SK-N-SH (cell line): ENCODE measurements around the gene PEX14. TPM values are rescaled to one million over a fixed set of nuclear protein-coding genes. Genes with fewer than 3 reads are reported as not detected.

Experiments used
- CTCF ChIA-PET: fragments of 300-600, 350-600 bp; formaldehyde crosslinking; extraction: SDS; loops from one replicate; lab custom pipeline; 2021; lab: Yijun Ruan, JAX
- POLR2A ChIA-PET: fragments of 350-600 bp; sonication (Branson Sonifier 250); formaldehyde crosslinking; extraction: SDS; loops from one replicate; lab custom pipeline; 2020; ENCODE audit warnings: antibody characterized with exemption, inconsistent platforms; lab: Yijun Ruan, JAX
- DNase-seq: peaks from one replicate; pipeline ENCODE4 v3.0.0; 2012
- H2AFZ ChIP-seq: fragments of 200-600 bp; sonication (generic); 2 replicates; pipeline ENCODE4 v1.8.1; 2016; ENCODE audit warnings: antibody characterized with exemption, mild to moderate bottlenecking, low read depth
- H3F3A ChIP-seq: fragments of 200-600 bp; sonication (generic); replicated peaks from 2 replicates; pipeline ENCODE3; 2016; ENCODE audit warnings: antibody characterized with exemption, mild to moderate bottlenecking; ENCODE audit not compliant: insufficient read depth
- H3K27ac ChIP-seq, 2 experiments: fragments of 200-500 bp in 1 of 2; fragments of 200-600 bp in 1 of 2; sonication (Bioruptor generic) in 1 of 2; sonication (generic), shearing (Covaris generic) in 1 of 2; 2 replicates each; pipeline versions ENCODE4 v1.5.1 to v1.6.1; 2014 to 2016; ENCODE audit warnings: low read depth in 2 of 2, inconsistent platforms in 1 of 2, low read length in 1 of 2, mild to moderate bottlenecking in 1 of 2, mixed read lengths in 1 of 2
- H3K27me3 ChIP-seq: fragments of 200-600 bp; sonication (generic), shearing (Covaris generic); 2 replicates; pipeline ENCODE4 v1.6.1; 2016; ENCODE audit warnings: mixed run types; ENCODE audit not compliant: insufficient read depth
- H3K36me3 ChIP-seq, 2 experiments: fragments of 200-500 bp in 1 of 2; fragments of 200-600 bp in 1 of 2; sonication (Bioruptor generic) in 1 of 2; sonication (generic) in 1 of 2; replicated peaks in 1 of 2; 2 replicates each; pipeline versions ENCODE3 to v1.5.1; 2014 to 2016; ENCODE audit warnings: low read length in 1 of 2, mild to moderate bottlenecking in 1 of 2; ENCODE audit not compliant: insufficient read depth in 2 of 2, control insufficient read depth in 1 of 2
- H3K4me1 ChIP-seq, 2 experiments: fragments of 200-500 bp in 1 of 2; fragments of 200-600 bp in 1 of 2; sonication (Bioruptor generic) in 1 of 2; sonication (generic), shearing (Covaris generic) in 1 of 2; 2 replicates each; pipeline versions ENCODE4 v1.5.1 to v1.6.1; 2014 to 2016; ENCODE audit warnings: low read depth in 1 of 2, low read length in 1 of 2, mixed run types in 1 of 2; ENCODE audit not compliant: insufficient read depth in 2 of 2, control insufficient read depth in 1 of 2
- H3K4me2 ChIP-seq: fragments of 200-600 bp; sonication (generic), shearing (Covaris generic); 2 replicates; pipeline ENCODE4 v1.6.1; 2017; ENCODE audit warnings: mixed run types
- H3K4me3 ChIP-seq, 2 experiments: fragments of 200-500 bp in 1 of 2; fragments of 200-600 bp in 1 of 2; sonication (Bioruptor generic) in 1 of 2; sonication (generic), shearing (Covaris generic) in 1 of 2; 2 replicates each; pipeline versions ENCODE4 v1.5.1 to v1.8.1; 2014 to 2016; ENCODE audit warnings: low read depth in 2 of 2, inconsistent platforms in 1 of 2, low read length in 1 of 2, mild to moderate bottlenecking in 1 of 2, mixed read lengths in 1 of 2, moderate library complexity in 1 of 2
- H3K79me2 ChIP-seq: fragments of 200-600 bp; sonication (generic); 2 replicates; pipeline ENCODE4 v1.8.1; 2017; ENCODE audit warnings: mild to moderate bottlenecking; ENCODE audit not compliant: insufficient read depth
- H3K9ac ChIP-seq: fragments of 200-600 bp; sonication (generic); 2 replicates; pipeline ENCODE4 v1.6.1; 2017; ENCODE audit warnings: mixed run types
- H3K9me2 ChIP-seq: fragments of 200-600 bp; sonication (generic); 2 replicates; pipeline ENCODE4 v1.6.1; 2017; ENCODE audit warnings: mixed run types
- H3K9me3 ChIP-seq: fragments of 200-600 bp; sonication (generic); 2 replicates; pipeline ENCODE4 v1.6.1; 2017; ENCODE audit warnings: mixed run types, mild to moderate bottlenecking, moderate library complexity
- H4K20me1 ChIP-seq: fragments of 200-600 bp; sonication (generic); 2 replicates; pipeline ENCODE4 v1.6.1; 2017; ENCODE audit warnings: mild to moderate bottlenecking, mixed run types; ENCODE audit not compliant: insufficient read depth
- CHD2 ChIP-seq: fragments of 150-350 bp; IDR thresholded peaks from 2 replicates; pipeline ENCODE4 v1.6.1; 2018; ENCODE audit warnings: low read length; ENCODE audit not compliant: partially characterized antibody
- CTCF ChIP-seq: fragments of 200-600 bp; sonication (generic); IDR thresholded peaks from 2 replicates; pipeline ENCODE4 v1.6.1; 2017; ENCODE audit warnings: antibody characterized with exemption, mild to moderate bottlenecking, moderate library complexity
- GABPA ChIP-seq: IDR thresholded peaks from 2 replicates; pipeline ENCODE4 v1.4.0; 2012; ENCODE audit warnings: low read depth, mild to moderate bottlenecking
- JUND ChIP-seq: IDR thresholded peaks from 2 replicates; pipeline ENCODE4 v1.4.0; 2012
- MEF2A ChIP-seq: IDR thresholded peaks from 2 replicates; pipeline ENCODE4 v1.4.0; 2012; ENCODE audit warnings: low read depth, borderline replicate concordance
- MXI1 ChIP-seq: IDR thresholded peaks from 2 replicates; pipeline ENCODE4 v1.6.1; 2012; ENCODE audit warnings: mild to moderate bottlenecking, low read depth, low read length, improper control_type of control experiment
- NFIC ChIP-seq: IDR thresholded peaks from 2 replicates; pipeline ENCODE4 v1.4.0; 2012; ENCODE audit warnings: borderline replicate concordance
- PBX3 ChIP-seq: IDR thresholded peaks from 2 replicates; pipeline ENCODE4; 2012
- POLR2AphosphoS5 ChIP-seq: IDR thresholded peaks from 2 replicates; pipeline ENCODE4 v1.6.1; 2012; ENCODE audit warnings: low read depth, low read length
- RAD21 ChIP-seq: IDR thresholded peaks from 2 replicates; pipeline ENCODE4 v1.6.1; 2012; ENCODE audit warnings: mild to moderate bottlenecking, low read length
- RCOR1 ChIP-seq: fragments of 150-350 bp; IDR thresholded peaks from 2 replicates; pipeline ENCODE4 v1.6.1; 2017; ENCODE audit warnings: antibody characterized with exemption, low read length
- REST ChIP-seq: IDR thresholded peaks from 2 replicates; pipeline ENCODE4 v1.6.1; 2012; ENCODE audit warnings: mild to moderate bottlenecking, low read depth, low read length, moderate library complexity
- RXRA ChIP-seq: IDR thresholded peaks from 2 replicates; pipeline ENCODE4 v1.4.0; 2012; ENCODE audit warnings: low read depth, mild to moderate bottlenecking, borderline replicate concordance
- SIN3A ChIP-seq: IDR thresholded peaks from 2 replicates; pipeline ENCODE4 v1.6.1; 2012; ENCODE audit warnings: low read depth, mild to moderate bottlenecking, low read length, moderate library complexity, borderline replicate concordance
- TCF12 ChIP-seq: IDR thresholded peaks from 2 replicates; pipeline ENCODE4 v1.4.0; 2012
- TEAD4 ChIP-seq: IDR thresholded peaks from 2 replicates; pipeline ENCODE4 v1.4.0; 2012; ENCODE audit warnings: mild to moderate bottlenecking, borderline replicate concordance; ENCODE audit not compliant: insufficient read depth
- USF2 ChIP-seq: fragments of 150-350 bp; IDR thresholded peaks from 2 replicates; pipeline ENCODE4 v1.6.1; 2017; ENCODE audit warnings: antibody characterized with exemption, low read length, low read depth, borderline replicate concordance
- YY1 ChIP-seq: IDR thresholded peaks from 2 replicates; pipeline ENCODE4 v1.4.0; 2012; ENCODE audit warnings: low read depth, mild to moderate bottlenecking
- WGBS: methylation state at CpG from one replicate; pipeline ENCODE4 v1.1.6; 2017; ENCODE audit warnings: low lambda C conversion rate; 5-methylcytosine and 5-hydroxymethylcytosine counted together
- polyA plus RNA-seq, 3 experiments: library from polyadenylated mRNA; depleted of rRNA; stranded (reverse); fragments of >200 nt; gene quantifications; 2 replicates each; pipeline ENCODE4 v1.2.3, GENCODE V29; 2012

PEX14 gene
- polyA plus RNA-seq, 1 of the 3 experiments (the other 2 are of a cell fraction) = 36.2 TPM

- POLR2A ChIA-PET = no interaction called here
- DNase-seq = peak; percentile 10
- 93% methylated on average over 6 of the region's 7 CpGs for WGBS
Measured at GRCh38 chr1:10628685-10629084, 153.9 kb downstream of the PEX14 start.

GRCh38 chr1:10629091-10629815, 154.5 kb downstream of the PEX14 start:
- Histone ChIP-seq H3K36me3 (peaks cover 0 to 7% of the 10 kb centered on the region in 2 experiments), H3F3A (no peaks in the 10 kb centered on the region), H3K9me2 (no peaks in the 10 kb centered on the region), H3K27ac (no peak overlapping the region), H4K20me1 (no peaks in the 10 kb centered on the region), H2AFZ (no peak overlapping the region), H3K4me3 (no peak overlapping the region), H3K9ac (no peak overlapping the region), H3K4me1 (peaks cover 0 to 38% of the 10 kb centered on the region in 2 experiments; a peak in 1 of 4 replicates), H3K4me2 (no peak overlapping the region), H3K27me3 (no peaks in the 10 kb centered on the region), H3K79me2 (no peaks in the 10 kb centered on the region), H3K9me3 (no peaks in the 10 kb centered on the region)
- 94% methylated on average over 15 of the region's 25 CpGs for WGBS
- ChIA-PET CTCF (interaction anchor here (1.0 to 1.3 kb wide), 2 partner anchors 11 to 36 kb away, joined by 3 to 4 read pairs; no protein-coding TSS in a partner anchor), POLR2A (no interaction called here)
- DNase-seq = peak; percentile 28
- TF ChIP-seq GABPA (no peak), CTCF (no peak), NFIC (no peak), REST (no peak), JUND (no peak), MXI1 (no peak), CHD2 (no peak), POLR2AphosphoS5 (no peak), SIN3A (no peak), RXRA (no peak), MEF2A (no peak), YY1 (no peak), RCOR1 (no peak), RAD21 (no peak)

More at GRCh38 chr1:10628685-10629084, 153.9 kb downstream of the PEX14 start:
- Histone ChIP-seq H3K4me2 (no peak overlapping the region), H2AFZ (no peak overlapping the region), H3K9ac (no peak overlapping the region), H3K4me1 (peaks cover 0 to 42% of the 10 kb centered on the region in 2 experiments; a peak in 1 of 4 replicates), H3K9me2 (no peaks in the 10 kb centered on the region), H3K9me3 (no peaks in the 10 kb centered on the region), H3K27me3 (no peaks in the 10 kb centered on the region), H3K36me3 (peaks cover 0 to 7% of the 10 kb centered on the region in 2 experiments), H3K4me3 (no peak overlapping the region), H3F3A (no peaks in the 10 kb centered on the region), H3K27ac (no peak overlapping the region), H4K20me1 (no peaks in the 10 kb centered on the region), H3K79me2 (no peaks in the 10 kb centered on the region)
- CTCF ChIA-PET = no interaction called here
- TF ChIP-seq PBX3 (no peak), SIN3A (no peak), TEAD4 (no peak), USF2 (no peak), POLR2AphosphoS5 (no peak), TCF12 (no peak)
